Neural progenitor cell (in vitro differentiated cells): ENCODE results near the gene PPP1R13L. TPM values are rescaled to one million over a fixed set of nuclear protein-coding genes. Genes with fewer than 3 reads are reported as not detected.

ENCODE experiments used
- DNase-seq: peaks from one replicate; pipeline ENCODE4 v3.0.0-alpha.2; 2016; ENCODE audit warnings: low spot score
- H2AFZ ChIP-seq: fragments of 200-600 bp; sonication (generic); replicated peaks from 2 replicates; pipeline ENCODE4 v1.6.1; 2016; ENCODE audit warnings: antibody characterized with exemption
- H3F3A ChIP-seq: fragments of 200-600 bp; sonication (generic); 2 replicates; pipeline ENCODE4 v1.6.1; 2016; ENCODE audit warnings: antibody characterized with exemption, low read depth
- H3K27ac ChIP-seq: fragments of 200-600 bp; sonication (generic); 2 replicates; pipeline ENCODE4 v1.5.1; 2016; ENCODE audit warnings: mild to moderate bottlenecking
- H3K27me3 ChIP-seq: fragments of 200-600 bp; sonication (generic); 2 replicates; pipeline ENCODE4 v1.6.1; 2016; ENCODE audit warnings: mild to moderate bottlenecking, moderate library complexity
- H3K36me3 ChIP-seq: fragments of 200-600 bp; sonication (generic); 2 replicates; pipeline ENCODE4 v1.5.1; 2016
- H3K4me1 ChIP-seq: fragments of 200-600 bp; sonication (generic); 2 replicates; pipeline ENCODE4 v1.6.1; 2016; ENCODE audit warnings: mixed run types
- H3K4me2 ChIP-seq: fragments of 200-600 bp; sonication (generic); 2 replicates; pipeline ENCODE4 v1.6.1; 2016
- H3K4me3 ChIP-seq: fragments of 200-600 bp; sonication (generic); 2 replicates; pipeline ENCODE4 v1.5.1; 2016
- H3K79me2 ChIP-seq: fragments of 200-600 bp; sonication (generic); 2 replicates; pipeline ENCODE4 v1.6.1; 2016; ENCODE audit warnings: low read depth
- H3K9ac ChIP-seq: fragments of 200-600 bp; sonication (generic); 2 replicates; pipeline ENCODE4 v1.6.1; 2016
- H3K9me3 ChIP-seq: fragments of 200-600 bp; sonication (generic); 2 replicates; pipeline ENCODE4 v1.5.1; 2016; ENCODE audit warnings: low read depth
- H4K20me1 ChIP-seq: fragments of 200-600 bp; sonication (generic); 2 replicates; pipeline ENCODE4 v1.6.1; 2016; ENCODE audit warnings: low read depth
- H3K27ac Mint-ChIP-seq: 3 replicates; pipeline ENCODE4 v1.8.0; 2021; ENCODE audit warnings: mixed read lengths
- H3K27me3 Mint-ChIP-seq: 2 replicates; pipeline ENCODE4 v1.8.0; 2022; ENCODE audit warnings: low read depth, mild to moderate bottlenecking, inconsistent platforms, moderate library complexity, mixed read lengths; ENCODE audit not compliant: insufficient read depth
- H3K36me3 Mint-ChIP-seq: 3 replicates; pipeline ENCODE4 v1.8.0; 2021; ENCODE audit warnings: mixed read lengths
- H3K4me1 Mint-ChIP-seq: 3 replicates; pipeline ENCODE4 v1.8.0; 2021; ENCODE audit warnings: mixed read lengths
- H3K4me3 Mint-ChIP-seq: 3 replicates; pipeline ENCODE4 v1.8.0; 2021; ENCODE audit warnings: mild to moderate bottlenecking, moderate library complexity, mixed read lengths
- H3K9me3 Mint-ChIP-seq: 3 replicates; pipeline ENCODE4 v1.8.0; 2020; ENCODE audit warnings: mixed read lengths
- EZH2 ChIP-seq: fragments of 200-600 bp; sonication (generic); IDR thresholded peaks from 2 replicates; pipeline ENCODE4 v1.6.1; 2017; ENCODE audit warnings: antibody characterized with exemption, mild to moderate bottlenecking, moderate library complexity
- EZH2phosphoT487 ChIP-seq: fragments of 200-600 bp; sonication (generic); IDR thresholded peaks from 2 replicates; pipeline ENCODE4 v1.6.1; 2017; ENCODE audit warnings: antibody characterized with exemption
- total RNA-seq: library from RNA; depleted of rRNA; stranded (reverse); fragments of >200 nt; gene quantifications from 2 replicates; pipeline ENCODE4 v1.2.3, GENCODE V29; 2015; ENCODE audit warnings: low replicate concordance
- TF ChIP-seq, protein P1 (sequence below): fragments of 200-600 bp; sonication (generic); IDR thresholded peaks from 2 replicates; pipeline ENCODE4 v1.5.1; 2017; ENCODE audit warnings: antibody characterized with exemption, mild to moderate bottlenecking

Gene PPP1R13L
- total RNA-seq, 1 donor from 2014 or later: 2.9 TPM

- Histone ChIP-seq H3K4me3 (no peak overlapping the region), H3K4me1 (no peaks in the 10 kb centered on the region), H4K20me1 (peaks cover 7% of the 10 kb centered on the region), H3K36me3 (no peaks in the 10 kb centered on the region), H3K9ac (no peak overlapping the region), H3F3A (peaks cover 4% of the 10 kb centered on the region), H3K4me2 (no peak overlapping the region), H3K27ac (no peak overlapping the region), H3K9me3 (no peaks in the 10 kb centered on the region), H3K79me2 (no peaks in the 10 kb centered on the region), H2AFZ (no peak overlapping the region), H3K27me3 (peaks cover 47% of the 10 kb centered on the region)
- H3K4me3 Mint-ChIP-seq: no peak overlapping the region
- no peak for DNase-seq
- H3K9me3 Mint-ChIP-seq: no peaks in the 10 kb centered on the region
- H3K36me3 Mint-ChIP-seq: peaks cover 4% of the 10 kb centered on the region
- H3K4me1 Mint-ChIP-seq: peaks cover 4% of the 10 kb centered on the region
- no peak for TF ChIP-seq EZH2phosphoT487
- TF ChIP-seq, protein P1, sequence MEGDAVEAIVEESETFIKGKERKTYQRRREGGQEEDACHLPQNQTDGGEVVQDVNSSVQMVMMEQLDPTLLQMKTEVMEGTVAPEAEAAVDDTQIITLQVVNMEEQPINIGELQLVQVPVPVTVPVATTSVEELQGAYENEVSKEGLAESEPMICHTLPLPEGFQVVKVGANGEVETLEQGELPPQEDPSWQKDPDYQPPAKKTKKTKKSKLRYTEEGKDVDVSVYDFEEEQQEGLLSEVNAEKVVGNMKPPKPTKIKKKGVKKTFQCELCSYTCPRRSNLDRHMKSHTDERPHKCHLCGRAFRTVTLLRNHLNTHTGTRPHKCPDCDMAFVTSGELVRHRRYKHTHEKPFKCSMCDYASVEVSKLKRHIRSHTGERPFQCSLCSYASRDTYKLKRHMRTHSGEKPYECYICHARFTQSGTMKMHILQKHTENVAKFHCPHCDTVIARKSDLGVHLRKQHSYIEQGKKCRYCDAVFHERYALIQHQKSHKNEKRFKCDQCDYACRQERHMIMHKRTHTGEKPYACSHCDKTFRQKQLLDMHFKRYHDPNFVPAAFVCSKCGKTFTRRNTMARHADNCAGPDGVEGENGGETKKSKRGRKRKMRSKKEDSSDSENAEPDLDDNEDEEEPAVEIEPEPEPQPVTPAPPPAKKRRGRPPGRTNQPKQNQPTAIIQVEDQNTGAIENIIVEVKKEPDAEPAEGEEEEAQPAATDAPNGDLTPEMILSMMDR: no peak
- no peak for TF ChIP-seq EZH2
- peaks cover 8% of the 10 kb centered on the region for H3K27me3 Mint-ChIP-seq
- H3K27ac Mint-ChIP-seq: no peak overlapping the region
Observed at GRCh38 chr19:45345506-45345860, 59.4 kb downstream of the PPP1R13L start.

GRCh38 chr19:45344621-45345505 lies 60.0 kb downstream of the PPP1R13L start:
- H3F3A ChIP-seq: peaks cover 4% of the 10 kb centered on the region
- no peak overlapping the region for H3K27ac ChIP-seq
- H3K4me1 ChIP-seq: no peaks in the 10 kb centered on the region
- TF ChIP-seq, protein P1: no peak
- TF ChIP-seq EZH2: no peak
- TF ChIP-seq EZH2phosphoT487: no peak
- H4K20me1 ChIP-seq: peaks cover 11% of the 10 kb centered on the region
- no peak overlapping the region for H2AFZ ChIP-seq
- Mint-ChIP-seq H3K9me3 (no peaks in the 10 kb centered on the region), H3K27me3 (peaks cover 12% of the 10 kb centered on the region), H3K4me3 (no peak overlapping the region), H3K27ac (no peak overlapping the region), H3K4me1 (peaks cover 7% of the 10 kb centered on the region), H3K36me3 (peaks cover 4% of the 10 kb centered on the region)
- no peaks in the 10 kb centered on the region for H3K79me2 ChIP-seq
- H3K4me2 ChIP-seq: no peak overlapping the region
- H3K4me3 ChIP-seq: no peak overlapping the region
- H3K36me3 ChIP-seq: no peaks in the 10 kb centered on the region
- no peak for DNase-seq
- no peak overlapping the region for H3K9ac ChIP-seq
- H3K9me3 ChIP-seq: no peaks in the 10 kb centered on the region
- peaks cover 53% of the 10 kb centered on the region for H3K27me3 ChIP-seq

DNA sequence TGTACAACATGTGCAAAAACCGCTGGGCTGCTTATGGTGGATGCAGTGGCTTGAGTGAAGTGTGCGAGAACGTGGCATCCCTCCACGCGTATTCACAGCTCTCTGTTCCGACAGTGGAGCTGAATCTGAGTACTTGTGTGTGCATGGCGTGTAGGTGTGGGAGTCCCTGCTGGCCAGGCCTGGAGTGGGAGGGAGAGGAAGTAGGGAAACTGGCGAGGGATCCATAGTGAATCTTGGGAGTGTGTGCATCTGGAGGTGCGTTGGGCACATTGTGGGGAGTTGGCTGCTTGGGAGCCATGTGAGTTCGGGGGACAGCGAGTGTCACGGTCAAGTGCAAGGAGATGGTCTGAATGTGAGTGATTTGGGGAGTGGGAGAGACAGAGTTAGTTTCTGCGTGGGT lies 62.0 kb downstream of the PPP1R13L start:
- no peak overlapping the region for H3K4me2 ChIP-seq
- DNase-seq: no peak
- Mint-ChIP-seq H3K27me3 (peaks cover 18% of the 10 kb centered on the region), H3K4me1 (peaks cover 6% of the 10 kb centered on the region), H3K4me3 (no peak overlapping the region), H3K27ac (no peak overlapping the region), H3K9me3 (no peaks in the 10 kb centered on the region), H3K36me3 (no peaks in the 10 kb centered on the region)
- H3K36me3 ChIP-seq: no peaks in the 10 kb centered on the region
- peaks cover 9% of the 10 kb centered on the region for H4K20me1 ChIP-seq
- peaks cover 4% of the 10 kb centered on the region for H3F3A ChIP-seq
- H3K79me2 ChIP-seq: no peaks in the 10 kb centered on the region
- peaks cover 65% of the 10 kb centered on the region for H3K27me3 ChIP-seq
- H3K4me1 ChIP-seq: no peaks in the 10 kb centered on the region
- H3K9ac ChIP-seq: no peak overlapping the region
- H3K27ac ChIP-seq: no peak overlapping the region
- no peak overlapping the region for H2AFZ ChIP-seq
- H3K9me3 ChIP-seq: no peaks in the 10 kb centered on the region
- no peak for TF ChIP-seq EZH2
- TF ChIP-seq, protein P1: no peak
- no peak for TF ChIP-seq EZH2phosphoT487
- H3K4me3 ChIP-seq: no peak overlapping the region
